ENCODE measurements around the gene EYA4.
A peak's percentile ranks its signal among the peaks of the same experiment; 100 is the strongest.

Gene EYA4

DNA sequence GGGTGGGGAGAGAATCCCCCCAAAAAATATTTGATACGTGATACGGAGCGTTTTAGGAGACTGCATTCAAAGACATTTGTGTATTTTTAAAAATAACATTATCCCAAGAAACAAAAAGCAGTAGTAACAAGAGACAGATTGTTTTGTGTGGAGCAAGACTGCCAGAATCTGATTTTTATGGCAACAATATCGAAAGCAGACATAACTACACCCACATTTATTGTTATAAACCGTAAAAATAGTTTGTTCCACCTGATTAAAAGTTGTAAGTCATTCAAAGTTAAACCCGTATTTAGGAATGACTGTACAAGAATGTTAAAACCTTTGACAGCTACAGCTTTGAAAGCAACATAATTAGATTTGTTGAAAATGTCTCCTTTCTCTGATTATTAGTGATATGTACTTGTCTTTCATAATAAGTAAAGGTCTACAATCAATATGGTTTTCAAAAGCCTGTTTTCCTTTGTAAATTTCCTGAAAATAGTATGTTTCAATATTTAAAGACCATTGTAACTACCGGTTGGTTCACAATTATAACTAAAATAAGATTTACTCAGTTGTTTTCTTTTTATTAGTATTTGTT, 2.7 kb downstream of the EYA4 start:
- no peak for DNase-seq

DNA sequence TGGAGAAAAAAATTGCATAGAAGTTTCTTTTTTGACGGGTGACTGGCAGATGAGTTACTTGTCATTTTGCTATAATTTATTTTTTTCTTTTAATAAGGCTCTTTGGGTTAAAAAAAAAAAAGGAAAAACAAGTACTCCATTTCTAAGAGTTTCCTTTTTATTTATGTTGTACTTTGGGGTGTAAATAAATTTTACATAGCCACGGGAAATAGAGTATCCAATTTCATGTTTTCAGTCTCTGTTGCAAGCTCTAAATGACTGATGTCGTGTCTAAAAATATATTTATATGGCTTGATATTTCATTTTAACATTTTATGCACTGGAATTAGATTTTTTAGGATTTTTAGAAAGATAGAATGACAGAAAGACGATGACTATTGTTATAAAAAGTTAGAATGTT, 3.4 kb downstream of the EYA4 start:
- DNase-seq = no peak

DNA sequence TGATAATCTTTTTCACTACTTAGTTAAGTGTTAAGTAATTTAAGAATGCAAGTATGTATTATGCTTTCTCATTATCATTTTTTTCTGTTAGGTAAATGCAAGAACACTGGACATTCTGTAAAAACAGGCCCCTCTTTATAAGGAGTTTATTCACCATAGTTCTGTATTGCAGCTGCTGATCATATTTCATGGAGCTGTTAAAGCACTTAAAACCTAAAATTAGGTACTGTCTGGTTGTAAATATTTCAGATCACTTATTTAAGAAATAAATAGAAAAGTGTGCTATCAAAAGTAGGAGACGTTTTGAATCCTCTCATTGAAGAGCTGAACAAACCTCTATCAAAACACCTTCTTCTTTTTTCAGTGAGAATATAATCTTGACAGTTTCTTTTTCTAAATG, 3.9 kb downstream of the EYA4 start:
- DNase-seq = no peak

- no peak for DNase-seq
These were observed 4.3 kb downstream of the EYA4 start for GRCh38 chr6:133245422-133245903.

- no peak for DNase-seq
These were observed 6.4 kb downstream of the EYA4 start for GRCh38 chr6:133247581-133247980.

DNA sequence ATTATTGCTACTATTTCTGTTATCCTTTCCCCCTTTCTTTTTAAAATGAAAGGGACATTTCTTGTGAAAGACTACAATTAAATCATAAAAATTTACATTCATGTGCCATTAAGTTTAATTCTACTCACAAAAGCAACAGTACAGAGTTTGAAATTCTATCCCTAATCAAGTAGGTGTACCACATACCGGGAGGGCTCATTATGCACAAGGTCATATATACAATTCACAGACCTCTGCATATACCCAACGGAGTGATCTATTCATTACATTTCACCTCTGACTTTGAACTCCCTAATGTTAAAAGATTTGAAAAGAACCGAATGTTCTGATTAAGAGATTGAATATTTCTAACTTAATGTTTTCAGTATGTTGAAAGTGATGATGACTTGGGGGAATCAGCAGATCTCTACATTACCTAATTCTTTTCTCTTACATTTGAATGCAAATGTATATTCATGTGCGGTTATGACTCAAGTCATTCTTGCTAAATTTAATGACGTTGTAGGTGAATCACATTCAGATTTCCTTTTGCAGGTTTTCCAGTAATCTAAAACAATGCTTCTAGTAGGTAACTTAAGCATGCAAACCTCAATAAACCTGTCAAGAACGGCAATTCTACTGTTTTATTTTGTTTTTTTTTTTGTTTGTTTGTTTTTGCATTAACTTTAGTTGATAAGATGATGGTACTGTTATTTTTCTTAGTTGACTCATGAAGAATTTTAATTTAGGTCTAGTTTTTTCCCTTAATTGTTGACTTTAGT, 7.3 kb downstream of the EYA4 start:
- no peak for DNase-seq

GRCh38 chr6:133251688-133252087, 10.5 kb downstream of the EYA4 start:
- DNase-seq = no peak

GRCh38 chr6:133254552-133255228, 13.5 kb downstream of the EYA4 start:
- peak; percentile 62 for DNase-seq

DNA sequence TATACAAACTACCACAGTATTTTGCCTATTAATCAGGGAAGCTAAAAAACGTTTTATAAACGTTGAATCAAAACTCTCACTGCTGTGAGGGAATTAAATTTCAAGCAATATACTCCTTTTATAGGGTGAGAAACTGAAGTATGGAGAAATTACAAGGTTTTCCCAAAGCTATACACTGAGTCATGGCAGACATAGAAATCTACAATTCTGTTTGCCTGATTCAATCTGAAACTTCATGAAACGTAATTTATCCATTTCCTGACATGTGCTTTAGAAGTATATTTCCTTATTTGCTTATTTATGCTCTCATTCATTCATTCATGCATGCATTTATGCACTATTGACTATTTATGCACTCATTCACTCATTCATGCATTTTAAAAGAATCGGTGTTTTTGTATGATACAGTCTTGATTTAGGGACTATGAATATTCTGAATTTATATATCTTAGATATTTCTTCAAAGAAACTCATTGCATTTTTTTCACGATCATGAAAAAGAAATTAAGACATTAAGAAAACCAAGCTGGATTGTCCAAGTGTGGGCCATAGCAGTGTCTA, 16.5 kb downstream of the EYA4 start:
- DNase-seq = no peak

GRCh38 chr6:133259561-133259960, 18.4 kb downstream of the EYA4 start:
- DNase-seq = no peak

- DNase-seq = no peak
These were observed 21.6 kb downstream of the EYA4 start for GRCh38 chr6:133262804-133263203.

DNA sequence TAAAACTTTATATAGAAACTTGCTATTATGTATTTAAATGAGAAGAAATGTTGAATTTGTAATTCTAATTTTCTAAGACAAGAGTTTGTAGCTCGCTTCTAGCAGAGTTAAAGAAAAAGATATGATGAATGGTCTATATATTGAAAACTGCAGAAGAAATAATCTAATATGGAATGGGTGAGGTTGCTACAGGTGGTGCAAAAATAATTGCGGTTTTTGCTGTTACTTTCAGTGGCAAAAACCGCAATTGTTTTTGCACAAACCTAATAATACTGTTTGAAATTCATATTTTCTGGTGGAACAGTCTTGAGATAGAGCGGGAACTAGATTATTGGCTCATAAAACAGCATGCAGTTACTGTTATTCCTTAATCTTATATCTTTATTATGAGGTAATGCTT, 23.9 kb downstream of the EYA4 start:
- DNase-seq = no peak

- DNase-seq = no peak
These were observed 25.0 kb downstream of the EYA4 start for GRCh38 chr6:133266186-133266585.

- no peak for DNase-seq
These were observed 27.5 kb downstream of the EYA4 start for GRCh38 chr6:133268621-133269020.

DNA sequence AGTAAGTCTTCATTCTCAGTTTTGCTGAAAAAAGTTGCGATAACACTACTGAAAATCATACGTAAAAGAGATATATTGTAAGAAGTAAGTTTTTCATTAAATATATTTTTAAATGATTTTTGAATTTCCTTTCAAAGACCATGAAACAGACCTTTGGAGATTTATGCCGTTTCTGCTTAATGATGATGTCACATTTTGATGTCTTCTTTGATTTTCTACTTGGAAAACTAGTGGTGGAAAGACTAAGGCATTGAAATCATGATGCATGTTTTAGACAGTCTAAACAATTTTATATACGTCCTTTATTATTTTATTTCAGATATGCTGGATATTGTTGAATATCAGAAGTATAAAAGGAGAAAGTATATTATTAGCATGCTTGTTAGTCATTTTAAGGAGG, 33.7 kb downstream of the EYA4 start:
- DNase-seq = no peak

- DNase-seq = no peak
These were observed 34.1 kb downstream of the EYA4 start for GRCh38 chr6:133275213-133275612.

GRCh38 chr6:133277228-133277899, 36.2 kb downstream of the EYA4 start:
- DNase-seq = no peak

GRCh38 chr6:133277900-133278545, 36.9 kb downstream of the EYA4 start:
- no peak for DNase-seq

DNA sequence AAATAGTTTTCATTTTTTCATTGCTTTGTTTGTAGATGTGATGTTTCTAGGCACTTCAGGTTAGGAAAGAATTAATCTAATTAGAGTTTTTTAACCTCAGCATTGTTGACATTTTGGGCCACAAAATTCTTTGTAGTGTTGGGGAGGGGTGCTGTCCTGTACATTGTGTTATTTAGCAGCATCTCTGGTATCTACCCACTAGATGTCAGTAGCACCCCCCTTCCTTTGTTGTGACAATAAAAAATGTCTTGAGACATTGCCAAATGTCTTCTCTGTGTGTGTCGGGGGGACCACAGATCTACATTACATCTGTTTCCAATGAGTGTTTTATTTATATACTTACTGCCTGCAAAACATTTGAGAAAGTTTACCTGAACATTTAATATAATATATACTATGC, 45.6 kb downstream of the EYA4 start:
- peak; percentile 51 for DNase-seq

- DNase-seq = no peak
These were observed 47.5 kb downstream of the EYA4 start for GRCh38 chr6:133288662-133289061.

DNA sequence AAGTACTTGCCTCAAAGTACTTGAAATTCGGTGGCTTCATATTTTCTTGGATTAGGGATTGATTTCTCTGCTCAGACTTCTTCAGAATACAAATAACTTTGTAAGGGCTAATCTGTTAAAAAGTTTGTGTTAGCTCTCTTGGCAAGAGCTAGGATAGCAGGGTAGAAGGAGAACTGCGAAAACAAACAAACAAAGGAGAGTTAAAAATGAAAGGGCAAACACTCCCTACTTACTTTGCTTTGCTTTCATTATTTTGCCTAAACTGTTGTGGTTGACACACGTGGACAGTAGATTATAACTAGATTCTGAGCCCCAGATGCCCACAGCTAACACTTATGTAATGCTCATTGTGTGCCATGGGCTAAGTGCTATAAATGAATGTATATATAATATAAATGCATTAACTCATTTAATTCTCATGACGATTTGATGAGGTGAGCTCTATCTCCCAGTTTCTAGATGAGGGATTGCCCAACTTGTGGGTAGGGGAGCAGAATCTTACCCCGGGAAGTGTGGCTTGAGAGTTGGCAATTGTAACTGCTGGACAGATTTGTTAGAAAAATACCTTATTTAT, 48.7 kb downstream of the EYA4 start:
- no peak for DNase-seq

DNA sequence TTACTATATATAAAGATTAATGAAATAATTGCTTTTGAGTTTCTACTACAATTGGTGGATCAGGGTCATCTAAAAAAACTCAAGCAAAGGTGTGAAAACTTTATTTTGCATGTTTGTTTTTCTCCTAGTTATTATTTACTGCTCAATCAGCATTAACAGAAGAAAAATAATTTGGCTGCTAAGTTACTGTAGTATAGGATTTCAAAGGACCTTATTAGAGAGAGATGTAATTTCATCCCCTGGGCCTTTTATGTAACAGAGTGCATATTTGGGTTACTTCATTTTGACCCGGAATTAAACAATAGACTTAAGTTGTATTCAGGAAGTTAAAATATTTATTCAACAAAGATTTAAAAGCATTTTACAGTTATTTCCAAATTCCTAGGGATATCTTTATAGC, 49.8 kb downstream of the EYA4 start:
- DNase-seq = no peak
